ENCODE results near the gene ACVRL1.
A peak's percentile ranks its signal among the peaks of the same experiment; 100 is the strongest.

The ACVRL1 gene

DNA sequence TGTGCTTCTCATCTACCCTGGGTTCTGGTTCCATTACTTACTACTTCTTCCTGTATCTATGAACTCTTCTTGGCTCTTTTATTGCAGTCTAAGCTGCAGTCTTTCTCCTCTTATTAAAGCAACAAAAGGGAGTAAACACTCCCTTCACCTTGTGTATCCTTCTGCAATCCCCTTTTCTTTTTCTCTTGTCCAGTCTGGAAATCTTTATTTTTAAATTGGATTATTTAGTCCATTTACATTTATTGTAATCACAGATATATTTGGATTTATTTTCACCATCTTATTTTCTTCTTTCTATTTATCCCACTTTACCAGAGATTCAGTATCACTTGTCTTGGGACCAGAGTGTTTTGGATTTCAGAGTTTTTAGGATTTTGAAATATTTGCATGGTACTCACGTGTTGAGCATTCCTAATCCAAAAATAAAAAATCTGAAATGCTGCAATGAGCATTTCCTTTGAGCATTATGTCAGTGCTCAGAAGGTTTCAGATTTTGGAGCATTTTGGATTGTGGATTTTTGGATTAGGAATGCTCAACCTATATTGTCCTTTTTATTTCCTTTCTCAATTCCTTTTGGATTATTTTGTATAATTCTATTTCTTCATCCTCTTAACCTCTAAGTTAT lies 37.4 kb downstream of the ACVRL1 start:
- no peak for DNase-seq

DNA sequence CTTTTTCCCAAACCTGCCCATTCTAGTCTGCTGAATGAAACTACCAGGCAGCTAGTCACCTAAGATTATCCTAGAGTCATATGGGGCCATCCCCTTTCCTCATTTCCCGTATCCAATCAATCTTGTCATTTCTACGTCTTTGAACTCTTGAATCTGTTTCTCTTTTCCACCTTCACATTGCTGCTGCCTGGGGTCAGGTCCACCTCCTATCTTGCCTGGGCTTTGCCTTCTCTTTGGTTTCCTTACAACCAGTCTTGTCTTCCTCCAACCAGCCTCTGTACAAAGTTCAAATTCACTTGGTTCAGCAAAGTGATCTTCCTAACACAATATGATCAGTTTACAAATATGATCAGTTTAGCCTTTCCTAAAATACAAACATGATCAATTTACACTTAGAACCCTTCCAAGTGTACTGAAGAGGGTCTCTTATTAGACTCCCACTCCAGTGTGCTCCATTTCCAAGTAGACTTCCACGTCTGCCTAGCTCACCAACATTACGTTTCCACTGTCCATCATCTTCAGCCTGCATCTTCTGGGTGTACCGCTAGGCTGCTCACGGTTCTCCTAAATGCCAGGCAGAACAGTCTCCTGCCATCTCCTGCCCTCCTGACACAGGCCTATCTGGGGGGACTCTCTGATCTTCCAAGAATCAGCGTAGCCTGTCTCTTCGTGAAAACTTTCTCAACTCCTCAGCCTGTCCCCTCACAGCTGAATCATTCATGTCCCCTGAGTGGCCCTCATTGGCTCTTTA lies 40.1 kb downstream of the ACVRL1 start:
- no peak for DNase-seq

DNA sequence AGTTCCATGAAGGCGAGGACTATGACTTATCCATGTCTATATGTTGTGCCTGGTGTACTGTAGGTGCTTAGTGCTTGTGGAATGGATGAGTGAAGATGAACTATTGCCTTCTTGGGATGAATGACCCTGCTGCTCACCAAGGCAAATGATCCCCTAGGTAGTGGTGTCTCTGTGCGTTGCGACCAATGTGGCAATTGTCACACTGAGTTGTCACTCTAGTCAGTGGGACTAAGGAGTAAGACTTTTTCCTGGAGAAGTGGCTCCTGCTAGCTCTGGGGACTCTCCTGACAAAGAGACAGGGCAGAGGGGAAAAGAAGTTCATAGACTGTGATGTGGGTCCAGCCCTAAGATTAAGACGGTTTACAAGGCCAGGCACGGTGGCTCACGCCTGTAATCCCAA lies 40.8 kb downstream of the ACVRL1 start:
- no peak for DNase-seq

DNA sequence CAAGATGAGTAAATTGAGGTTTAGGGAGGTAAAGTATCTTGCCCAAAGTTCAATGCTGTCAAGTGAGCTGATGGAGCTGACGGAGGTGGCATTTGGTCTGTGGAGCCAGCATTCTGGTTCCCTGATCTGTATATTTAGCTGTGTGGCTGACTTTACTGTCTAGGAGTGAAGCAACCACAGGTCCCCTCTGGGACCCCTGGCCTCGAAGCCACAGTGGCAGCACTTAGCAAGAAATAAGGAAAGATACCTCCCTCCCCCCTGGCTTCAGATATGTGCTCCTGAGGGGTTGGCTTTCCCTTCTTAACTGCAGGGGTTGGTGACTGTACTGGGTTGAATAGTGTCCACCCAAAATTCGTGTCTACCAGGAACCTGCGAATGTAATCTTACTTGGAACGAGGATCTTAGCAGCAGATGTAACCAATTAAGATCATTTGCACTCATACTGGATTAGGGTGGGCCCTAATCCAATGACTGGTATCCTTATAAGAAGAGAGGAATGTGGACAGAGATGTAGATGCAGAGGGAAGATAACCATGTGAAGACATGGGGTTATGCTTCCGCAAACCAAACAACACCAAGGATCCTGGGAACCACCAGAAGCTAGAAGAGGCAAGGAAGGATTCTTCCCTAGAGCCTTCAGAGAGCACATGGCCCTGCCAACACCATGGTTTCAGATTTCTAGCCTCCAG lies 42.2 kb downstream of the ACVRL1 start:
- DNase-seq = no peak

DNA sequence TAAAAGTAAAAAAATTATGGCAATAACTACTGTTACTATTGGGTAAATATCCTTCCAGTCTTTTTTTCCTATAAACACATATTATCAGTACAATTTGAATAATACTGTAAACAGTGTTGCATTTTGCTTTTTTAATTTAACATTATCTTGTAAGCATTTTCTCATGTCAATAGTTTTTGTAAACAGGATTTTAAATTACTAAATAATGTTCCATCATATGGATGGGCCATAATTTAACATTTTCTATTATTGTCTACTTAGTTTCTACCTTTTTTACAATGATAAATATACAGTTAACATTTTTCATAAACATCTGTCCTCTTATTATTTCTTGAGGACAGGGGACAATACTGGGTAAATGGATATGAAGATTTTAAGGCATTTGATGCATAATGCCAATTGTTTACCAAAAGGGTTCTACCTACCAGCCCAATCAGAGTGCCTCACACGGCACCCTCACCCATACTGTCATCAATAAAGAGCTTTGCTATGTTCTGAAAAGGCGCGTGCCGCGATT lies 43.4 kb downstream of the ACVRL1 start:
- DNase-seq = no peak

DNA sequence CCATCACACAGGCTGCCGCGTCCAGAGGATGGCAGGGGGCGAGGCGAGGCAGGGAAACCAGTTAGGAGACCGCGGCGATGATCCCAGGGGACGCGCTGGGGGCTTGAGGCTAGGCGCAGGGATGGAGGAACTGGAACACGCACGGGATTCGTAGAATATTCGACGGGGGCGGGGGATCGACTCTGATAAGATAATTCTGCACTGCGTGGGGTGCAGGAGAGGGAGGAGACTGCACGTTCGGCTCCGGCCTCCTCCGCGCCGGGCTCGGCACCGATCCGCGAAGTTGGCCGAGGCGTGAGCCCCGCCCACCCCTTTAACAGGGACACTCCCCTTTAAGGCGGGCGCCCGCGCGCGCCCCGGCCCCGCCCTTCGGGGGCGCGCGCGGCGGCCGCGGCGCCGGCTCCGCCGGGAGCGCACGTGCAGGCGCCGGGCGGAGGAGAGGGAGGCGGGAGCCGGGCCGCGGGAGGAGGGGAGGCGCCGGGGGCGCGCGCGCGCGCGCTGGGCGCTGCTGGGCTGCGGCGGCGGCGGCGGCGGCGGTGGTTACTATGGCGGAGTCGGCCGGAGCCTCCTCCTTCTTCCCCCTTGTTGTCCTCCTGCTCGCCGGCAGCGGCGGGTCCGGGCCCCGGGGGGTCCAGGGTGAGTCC lies 44.0 kb downstream of the ACVRL1 start, which contains the start of gene ACVR1B:
ACVR1B (plus strand) TSS at position 501 of the 644 bp plus-strand sequence; CDS start at position 546, 45 bp downstream.
- DNase-seq = peak; percentile 92

DNA sequence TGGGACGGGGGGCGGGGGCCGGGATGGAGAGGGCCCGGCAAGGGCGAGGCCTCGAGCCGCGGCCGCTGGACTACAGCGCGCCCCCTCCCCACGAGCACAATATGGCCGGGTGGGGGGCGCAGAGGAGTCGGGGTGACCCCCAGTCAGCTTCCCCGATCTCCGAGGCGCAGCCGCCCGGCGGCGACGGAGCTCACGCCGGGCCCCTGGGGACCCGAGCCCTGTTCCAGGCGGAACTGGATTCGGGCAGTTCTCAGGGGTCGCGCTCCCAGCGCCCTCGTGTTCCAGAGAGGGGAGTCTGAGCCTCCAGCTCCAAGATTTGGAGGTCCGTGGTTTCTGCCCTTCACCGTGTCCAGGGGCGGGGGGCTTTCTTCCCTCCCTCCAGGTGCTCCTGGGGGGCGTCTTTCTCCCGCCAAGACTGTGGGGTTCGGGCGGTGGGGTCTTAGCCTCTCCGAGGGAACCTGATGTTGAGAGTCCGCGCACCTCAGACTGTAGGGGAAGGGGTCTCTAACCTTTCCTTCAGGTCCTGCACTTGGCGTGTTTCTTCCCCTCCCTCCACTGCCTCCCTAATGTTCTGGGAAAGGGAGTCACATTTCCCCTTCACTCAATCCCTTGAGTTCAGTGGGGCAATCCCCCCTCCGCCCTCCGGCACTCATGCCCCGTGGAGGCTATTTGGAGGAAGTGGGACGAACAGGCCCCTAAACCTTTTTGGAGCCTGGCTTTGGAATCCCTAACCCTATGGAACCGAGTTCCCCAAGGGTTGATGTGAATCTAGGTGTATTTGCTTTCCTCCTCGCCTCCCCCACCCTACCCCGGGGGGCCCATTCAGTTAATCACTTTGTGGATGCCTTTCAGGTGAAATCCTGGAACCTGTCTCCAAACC lies 44.8 kb downstream of the ACVRL1 start:
- no peak for DNase-seq

DNA sequence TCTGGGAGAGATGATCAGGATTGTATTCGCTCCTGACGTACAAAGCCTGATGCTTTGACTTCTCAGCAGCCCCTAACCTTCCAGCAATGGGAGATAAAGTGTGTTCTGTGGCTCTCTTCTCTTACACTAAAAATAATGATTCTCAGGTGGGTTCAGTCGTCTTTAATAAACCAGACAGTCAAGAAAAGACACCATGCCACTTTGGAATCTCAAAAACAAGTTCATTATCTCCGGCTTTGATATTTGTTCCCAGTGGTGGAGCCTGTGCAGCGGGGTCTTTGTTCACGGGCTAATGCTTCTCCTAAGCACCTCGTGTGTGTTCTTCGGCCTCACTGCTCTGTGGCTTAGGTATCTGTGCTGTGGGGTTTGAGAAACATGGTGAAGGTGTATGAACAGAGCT lies 45.8 kb downstream of the ACVRL1 start:
- DNase-seq = no peak

DNA sequence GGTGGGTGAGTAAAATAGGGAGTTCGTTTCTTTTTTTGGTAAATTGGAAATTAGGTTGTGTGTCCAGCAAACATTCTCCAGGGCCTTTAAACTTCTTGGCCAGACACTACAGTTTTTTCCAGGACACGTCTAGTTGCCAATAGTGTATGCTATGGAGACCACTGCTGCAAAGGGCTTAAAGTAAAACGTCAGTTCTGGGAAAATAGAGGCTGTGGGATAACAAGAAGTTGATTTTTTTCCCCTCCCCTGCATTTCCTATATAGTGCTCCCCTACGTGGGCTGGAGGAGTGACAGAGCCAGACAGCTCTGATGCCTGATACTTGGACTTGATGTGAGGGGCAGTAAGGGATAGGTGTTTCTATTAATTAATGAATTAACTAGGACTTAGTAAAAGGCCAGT lies 46.6 kb downstream of the ACVRL1 start:
- no peak for DNase-seq

DNA sequence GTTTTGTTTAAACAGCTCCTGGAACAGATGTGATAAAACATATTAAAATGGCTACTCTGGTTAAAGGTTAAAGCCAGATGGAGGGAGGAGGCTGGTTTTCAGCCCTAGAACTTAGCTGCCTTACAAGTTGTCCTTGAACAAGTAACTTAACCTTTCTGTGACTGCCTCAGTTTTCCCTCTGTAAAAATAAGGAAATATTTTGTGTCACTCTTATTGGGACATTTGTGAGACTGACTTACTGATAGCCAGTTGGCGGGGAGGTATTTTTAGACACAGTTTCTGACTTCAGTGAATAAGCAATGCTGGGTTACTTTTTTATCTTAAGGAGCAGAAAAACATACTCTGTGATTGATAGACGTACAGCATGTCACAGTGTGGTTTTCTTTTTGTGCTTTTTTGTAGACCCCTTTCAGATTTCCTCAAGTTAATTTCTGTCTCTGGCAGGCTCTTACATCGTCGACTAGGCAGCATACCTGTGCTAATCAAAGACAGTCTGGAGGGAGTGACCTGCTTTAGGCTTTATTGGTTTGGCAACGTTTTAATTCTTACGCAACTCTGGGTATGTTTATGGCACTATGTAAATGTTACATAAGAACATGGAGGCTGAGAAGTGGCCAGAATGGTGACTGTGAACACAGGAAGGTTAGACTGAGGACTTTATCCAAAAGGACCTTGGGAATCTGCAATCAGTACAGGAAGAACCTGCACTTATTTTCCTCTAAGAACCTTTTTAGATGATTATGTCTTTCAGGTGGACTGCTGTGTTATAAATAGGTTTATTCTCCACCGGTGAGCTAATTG lies 47.5 kb downstream of the ACVRL1 start:
- peak; percentile 64 for DNase-seq

DNA sequence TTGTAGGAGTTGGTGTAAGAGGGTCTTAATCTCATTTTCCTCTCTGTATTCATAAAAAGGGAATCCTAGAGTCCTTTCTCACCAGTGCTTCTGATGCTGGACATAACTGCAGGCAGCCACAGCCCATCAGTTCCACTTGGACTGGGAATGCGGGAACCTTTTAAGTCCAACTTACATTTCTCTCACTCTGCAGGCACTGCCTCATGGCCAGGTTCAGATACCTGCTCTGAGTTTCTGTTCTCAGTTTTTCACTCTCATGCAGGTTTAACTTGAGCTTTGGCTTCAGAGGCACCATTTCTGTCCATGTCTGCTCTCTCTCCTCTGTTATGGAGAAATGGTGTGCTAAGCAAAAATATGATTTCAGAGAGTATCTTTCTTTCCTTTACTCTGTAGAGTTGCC lies 48.4 kb downstream of the ACVRL1 start:
- no peak for DNase-seq

DNA sequence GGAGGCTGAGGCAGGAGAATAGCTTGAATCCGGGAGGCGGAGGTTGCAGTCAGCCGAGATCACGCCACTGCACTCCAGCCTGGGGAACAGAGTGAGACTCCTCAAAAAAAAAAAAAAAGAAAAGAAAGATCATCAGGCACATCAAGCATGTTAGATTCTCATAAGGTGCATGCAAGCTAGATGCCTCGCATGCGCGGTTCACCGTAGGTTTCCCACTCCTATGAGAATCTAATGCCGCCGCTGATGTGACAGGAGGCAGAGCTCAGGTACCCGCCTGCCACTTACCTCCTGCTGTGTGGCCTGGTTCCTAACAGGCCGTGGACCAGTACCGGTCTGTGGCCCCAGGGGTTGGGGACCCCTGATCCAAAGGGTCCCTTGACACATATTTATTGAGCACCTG lies 51.2 kb downstream of the ACVRL1 start:
- no peak for DNase-seq

DNA sequence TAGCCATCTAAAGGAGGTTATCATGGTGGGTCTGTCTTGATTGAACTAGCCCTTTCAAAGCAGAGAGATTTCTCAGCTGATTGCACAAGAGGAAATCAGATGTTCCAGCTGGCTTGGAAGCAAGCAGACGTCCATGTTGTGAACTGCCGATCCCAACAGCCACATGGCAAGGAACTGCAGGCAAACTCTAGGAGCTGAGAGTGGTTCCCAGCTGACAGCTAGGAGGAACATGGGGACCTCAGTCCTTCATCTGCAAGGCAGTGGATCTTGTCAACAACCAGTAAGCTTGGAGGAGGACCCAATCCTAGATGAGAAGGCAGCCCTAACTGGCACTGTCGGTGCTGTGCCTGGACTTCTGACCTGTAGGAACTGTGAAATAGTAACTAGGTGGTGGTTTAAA lies 51.9 kb downstream of the ACVRL1 start:
- DNase-seq = no peak

DNA sequence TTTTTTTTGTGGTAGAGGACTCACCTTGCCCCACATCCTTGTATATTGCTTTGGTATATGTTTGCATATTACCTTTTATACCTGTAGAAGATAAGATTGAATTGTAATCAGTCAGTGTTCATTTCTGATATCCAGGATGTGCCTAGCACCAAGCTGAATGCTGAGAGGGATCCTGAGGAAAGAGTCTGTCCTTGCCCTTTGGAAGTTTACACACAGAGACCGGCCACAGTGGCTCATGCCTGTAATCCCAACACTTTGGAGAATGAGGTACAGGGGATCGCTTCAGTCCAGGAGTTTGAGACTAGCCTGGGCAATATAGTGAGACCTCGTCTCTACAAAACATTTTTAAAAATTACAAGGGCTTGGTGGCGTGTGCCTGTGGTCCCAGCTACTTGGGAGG lies 52.6 kb downstream of the ACVRL1 start:
- no peak for DNase-seq

DNA sequence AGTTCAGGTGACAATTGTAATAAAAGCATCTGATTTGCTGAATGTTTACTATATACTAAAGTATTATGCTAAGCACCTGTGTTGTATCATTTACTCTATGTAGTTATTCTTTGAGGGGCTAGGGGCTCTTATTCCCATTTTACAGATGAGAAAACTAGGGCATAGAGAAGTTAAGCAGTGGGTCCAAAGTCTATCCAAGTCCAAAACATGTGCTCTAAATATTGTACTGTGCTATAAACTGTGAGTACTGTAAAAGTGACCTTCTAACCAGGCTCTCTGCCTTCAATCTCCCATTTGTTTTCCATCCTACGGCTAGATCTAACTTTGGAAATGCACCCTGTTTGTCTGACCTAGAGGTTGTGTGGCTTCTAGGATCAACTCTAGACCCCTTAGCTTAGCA lies 53.2 kb downstream of the ACVRL1 start:
- no peak for DNase-seq

DNA sequence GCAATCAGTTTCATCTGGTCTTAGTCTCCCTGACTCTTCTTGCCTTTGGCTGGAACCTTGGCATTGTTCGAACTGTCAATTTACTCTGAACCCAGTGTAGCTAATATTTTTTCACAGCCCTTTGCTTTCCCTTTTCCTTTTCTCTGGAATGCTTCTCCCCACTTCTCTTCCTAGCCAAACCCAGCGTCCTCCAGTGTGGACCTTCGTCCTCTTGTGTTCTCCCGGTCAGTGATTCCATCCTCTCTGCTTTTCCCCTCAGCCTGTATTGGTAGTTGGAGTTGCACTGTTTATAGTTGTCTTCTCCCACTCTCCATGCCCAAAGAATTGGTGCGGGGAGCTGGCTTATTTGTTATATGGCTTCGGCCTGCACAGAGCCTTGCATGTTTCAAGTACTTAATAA lies 53.6 kb downstream of the ACVRL1 start:
- DNase-seq = no peak

DNA sequence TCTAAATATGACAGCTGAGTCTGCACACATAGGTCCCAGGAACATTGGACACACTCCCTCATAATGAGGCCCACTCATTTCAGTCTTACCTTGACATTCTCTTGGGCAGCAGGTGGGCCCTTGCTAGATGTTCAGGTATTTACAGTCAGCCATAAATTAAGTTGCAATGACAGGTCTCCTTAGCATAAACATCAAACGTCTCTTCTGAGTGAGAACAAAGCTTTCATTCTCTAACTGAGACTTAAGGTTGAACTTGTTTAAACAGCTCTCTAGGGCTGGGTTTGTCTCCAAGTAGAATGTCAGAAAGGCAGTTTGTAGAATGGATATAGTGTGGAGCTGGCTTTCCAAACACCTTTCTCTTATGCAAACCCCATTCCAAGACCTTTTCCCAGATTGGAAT lies 54.5 kb downstream of the ACVRL1 start:
- no peak for DNase-seq

DNA sequence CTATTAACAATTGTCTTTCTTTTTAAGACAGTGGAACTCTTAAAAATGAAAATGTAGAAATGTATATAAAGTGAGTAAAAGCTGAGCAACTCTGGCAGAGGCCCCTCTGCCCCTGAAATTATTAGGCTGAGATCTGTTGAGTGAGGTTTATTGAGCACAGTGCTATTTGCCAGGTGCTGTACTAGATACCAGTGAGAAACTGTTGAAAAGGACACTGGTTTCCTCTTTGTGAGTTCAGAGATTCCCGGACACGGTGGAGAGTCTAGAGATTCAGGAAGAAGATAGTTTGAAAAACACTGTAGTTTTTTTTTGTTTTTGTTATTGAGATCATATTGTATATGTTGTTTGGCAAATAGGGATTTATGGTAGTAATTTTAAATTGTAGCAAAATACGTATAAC lies 55.4 kb downstream of the ACVRL1 start:
- DNase-seq = no peak

DNA sequence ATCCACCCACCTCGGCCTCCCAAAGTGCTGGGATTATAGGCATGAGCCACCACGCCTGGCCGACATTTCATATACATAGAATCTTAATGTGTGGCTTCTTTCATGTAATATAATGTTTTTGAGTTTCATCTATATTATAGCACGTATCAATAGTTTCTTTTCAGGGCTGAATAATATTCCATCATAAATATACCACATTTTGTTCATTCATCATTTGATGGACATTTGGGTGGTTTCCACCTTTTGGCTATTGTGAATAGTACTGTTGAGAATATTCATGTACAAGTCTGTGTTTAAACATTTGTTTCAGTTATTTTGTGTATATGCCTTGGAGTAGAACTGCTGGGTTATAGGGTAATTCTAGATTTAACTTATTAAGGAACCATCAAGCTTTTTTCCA lies 56.2 kb downstream of the ACVRL1 start:
- no peak for DNase-seq

DNA sequence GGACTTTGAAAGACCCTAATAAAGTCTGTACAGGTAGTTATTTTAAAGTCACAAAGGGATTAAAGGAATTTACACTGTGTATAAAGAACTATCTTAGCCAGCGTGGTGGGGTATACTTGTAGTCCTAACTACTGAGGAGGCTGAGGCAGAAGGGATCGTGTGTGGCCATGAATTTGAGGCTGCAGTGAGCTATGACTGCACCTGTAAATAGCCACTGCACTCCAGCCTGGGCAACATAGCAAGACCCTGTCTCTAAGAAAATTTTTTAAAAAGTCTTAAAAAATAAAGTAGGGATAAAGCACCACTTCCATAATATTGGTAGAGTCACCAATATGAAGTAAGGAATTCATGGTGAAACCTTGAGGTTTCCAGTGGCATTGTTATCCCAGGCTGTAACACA lies 62.3 kb downstream of the ACVRL1 start:
- no peak for DNase-seq

DNA sequence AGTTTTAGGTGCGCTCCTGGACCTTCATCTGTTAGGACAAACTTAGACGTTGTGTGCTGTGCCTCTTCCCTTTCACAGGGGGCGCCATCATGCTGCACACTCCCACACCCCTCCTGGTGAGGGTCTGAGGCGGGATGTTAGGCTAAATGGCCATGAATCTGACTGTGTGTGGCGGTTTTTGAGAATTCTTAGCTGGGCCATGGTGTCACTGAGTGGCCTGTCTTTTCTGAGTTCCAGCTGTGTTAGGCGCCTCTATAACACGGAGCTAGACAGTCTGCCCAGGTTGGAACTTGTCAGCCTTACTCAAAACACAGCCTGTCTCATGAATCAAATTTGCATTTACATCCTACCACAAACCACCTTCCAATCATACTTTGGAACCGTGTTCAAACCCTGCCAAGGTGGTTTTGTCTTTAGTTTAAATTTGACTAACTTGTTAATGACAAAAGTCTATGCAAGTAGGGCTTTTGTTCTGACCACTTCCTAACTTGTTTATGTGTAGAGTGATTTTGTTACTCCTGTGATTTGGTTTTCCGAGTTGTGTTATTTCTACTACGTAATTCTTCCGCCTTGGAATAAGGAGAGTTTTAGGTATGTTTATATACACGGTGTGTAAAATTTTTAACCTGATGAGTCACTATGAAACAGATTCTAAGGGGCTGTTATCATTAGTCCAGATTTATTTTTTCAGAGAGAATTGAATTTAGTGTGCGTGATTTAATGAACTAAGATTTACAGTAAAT lies 63.8 kb downstream of the ACVRL1 start:
- no peak for DNase-seq

All from NCI-H510A treated with DMSO at 0.1 percent for 48 hours (cell line).